CD4-positive, alpha-beta T cell treated with Interleukin-1 beta for 1 hour (primary cell): ENCODE data around the gene CLIC4.

ENCODE experiments used
- DNase-seq, 2 donors: peaks; one replicate each; pipeline ENCODE4 v3.0.0-alpha.2; 2020 to 2022

CLIC4 gene

DNA sequence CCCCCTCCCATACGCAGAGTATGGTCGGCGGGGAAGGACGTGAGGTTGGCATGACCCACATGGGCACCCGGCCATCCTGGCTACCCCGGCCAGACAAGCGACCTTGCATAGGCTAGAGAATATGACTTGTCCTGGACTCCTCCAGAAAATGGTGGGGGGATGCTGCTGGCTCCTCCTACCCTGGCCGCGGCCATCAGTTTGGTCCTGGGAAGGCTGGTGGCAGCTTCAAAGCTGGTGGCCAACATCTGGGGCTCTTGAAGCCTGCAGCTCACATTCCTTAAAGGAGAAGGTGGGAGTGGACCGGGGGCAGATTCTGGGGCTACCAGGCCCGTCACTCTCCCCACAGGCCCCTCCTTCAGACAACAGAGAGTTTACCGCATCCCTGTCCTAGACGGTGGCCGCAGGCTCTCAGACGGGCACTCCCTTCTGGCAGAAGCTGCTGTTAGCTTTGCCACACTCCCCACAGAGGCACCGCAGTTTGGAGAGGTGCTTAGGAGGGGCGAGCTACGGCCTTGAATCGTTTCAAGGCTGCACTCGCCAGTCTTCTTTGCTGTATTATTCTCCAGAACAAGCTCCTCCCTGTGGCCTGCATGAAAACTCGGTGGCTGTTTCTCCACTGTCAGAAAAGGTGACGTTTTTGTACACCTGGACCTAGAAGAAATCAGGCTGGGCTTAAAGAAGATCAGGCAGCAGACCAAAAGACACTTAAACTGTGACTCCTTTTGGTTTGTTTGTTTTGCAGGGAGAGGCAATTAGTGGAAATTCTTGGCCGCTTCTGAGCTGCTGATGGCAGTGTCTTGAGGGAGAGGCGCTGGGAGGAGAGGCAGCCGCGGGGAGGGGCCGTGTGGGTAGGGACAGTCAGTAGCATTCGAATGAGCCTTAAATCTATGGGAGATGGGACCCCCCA lies 116.8 kb downstream of the CLIC4 start:
- no peak for DNase-seq

DNA sequence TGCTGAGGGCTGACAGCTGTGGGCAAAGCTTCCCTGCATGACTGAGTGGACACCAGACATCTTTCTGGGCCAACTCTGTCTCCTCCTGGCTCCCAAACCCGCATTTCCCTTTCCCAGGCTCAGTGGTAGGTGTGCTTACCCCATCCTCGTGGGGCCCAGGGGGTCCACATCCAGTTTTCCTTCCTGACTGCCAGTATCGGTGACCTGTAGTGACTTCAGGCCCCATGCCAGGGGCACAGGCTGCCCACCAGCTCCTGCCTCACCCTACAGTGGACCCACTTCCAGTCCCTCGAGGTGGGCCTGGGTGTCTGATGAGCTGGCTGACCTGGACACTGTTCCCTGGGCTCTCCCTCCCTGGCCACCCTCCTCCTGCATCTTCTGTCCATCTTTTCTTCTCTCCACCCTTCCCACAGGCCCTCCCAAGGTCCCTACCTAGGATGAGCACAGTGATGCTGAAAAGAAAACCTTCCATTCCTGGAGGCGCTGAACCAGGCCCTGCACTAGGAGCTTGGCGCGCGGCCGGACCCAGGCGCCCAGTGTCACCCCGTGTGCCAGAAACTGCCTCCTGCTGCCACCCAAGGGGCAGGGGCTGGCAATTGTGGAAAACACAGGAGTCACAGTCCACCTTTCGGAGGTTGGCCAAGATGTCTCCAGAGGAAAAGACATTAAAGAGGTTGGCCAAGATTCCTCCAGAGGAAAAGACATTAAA lies 117.7 kb downstream of the CLIC4 start:
- no peak for DNase-seq

GRCh38 chr1:24864370-24864777 lies 119.1 kb downstream of the CLIC4 start:
- no peak for DNase-seq

DNA sequence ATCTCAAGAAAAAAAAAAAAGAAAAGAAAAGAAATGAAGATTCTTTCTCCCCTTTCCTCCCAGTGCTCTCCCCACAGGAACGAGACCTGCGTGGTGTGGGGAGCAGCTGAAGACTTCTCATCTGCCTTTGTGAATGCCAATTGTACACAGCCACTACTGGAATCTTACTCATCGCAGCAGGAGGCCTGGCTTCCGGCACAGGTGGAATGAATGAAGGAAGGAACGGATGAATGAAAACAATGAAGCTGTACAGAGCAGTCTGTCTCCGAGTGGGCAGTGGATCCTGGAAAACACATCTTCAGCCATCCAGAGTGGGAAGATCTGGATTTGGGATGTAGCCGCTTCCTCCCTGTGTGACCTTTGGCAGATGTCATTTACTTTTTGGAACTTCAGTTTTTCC lies 119.9 kb downstream of the CLIC4 start:
- no peak for DNase-seq

- no peak for DNase-seq
Measured at GRCh38 chr1:24865587-24865986, 120.3 kb downstream of the CLIC4 start.

DNA sequence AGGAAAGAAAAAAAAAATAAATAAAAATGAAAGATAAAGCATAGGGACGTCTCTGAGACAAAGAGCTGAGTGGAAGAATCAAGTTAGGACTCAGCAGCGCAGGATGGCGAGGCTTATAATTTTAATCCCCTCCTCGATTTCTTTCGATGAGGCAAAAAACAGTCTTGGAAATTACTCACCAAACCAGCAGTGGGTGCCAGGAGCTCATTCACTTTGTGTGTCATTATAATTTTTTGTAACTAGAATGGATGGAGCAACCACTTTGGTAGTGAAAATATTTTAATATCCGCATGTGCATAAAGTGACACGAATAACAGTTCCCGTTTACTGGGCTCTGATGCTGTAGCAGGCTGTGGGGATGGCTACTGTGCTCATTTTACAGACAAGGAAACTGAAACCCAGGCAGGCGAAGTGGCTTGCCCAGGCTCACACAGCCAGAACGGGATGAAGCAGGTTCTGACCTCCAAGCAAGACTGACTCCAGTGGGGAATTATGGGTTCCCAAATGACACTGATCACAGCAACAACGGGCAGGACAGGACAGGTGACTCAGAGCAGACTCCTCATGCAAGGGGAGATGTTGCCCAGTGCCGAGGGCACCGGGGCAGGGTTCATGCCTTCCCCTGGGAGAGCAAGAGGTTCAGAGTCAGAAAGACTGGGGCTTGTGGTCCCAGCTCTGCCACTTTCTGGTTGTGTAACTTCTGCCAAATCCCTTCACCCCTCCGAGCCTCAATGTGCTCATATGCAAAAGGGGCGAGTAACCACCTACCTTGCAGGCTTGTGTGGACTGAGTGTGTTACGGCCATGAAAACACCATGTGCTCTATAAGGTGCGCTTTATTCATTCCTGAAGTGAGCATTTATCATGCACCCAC lies 121.2 kb downstream of the CLIC4 start:
- no peak for DNase-seq

- DNase-seq, result no peak
Measured at GRCh38 chr1:24867084-24867870, 122.0 kb downstream of the CLIC4 start.

- no peak for DNase-seq
Measured at GRCh38 chr1:24868016-24868875, 123.0 kb downstream of the CLIC4 start.

- peak in 1 of 2 donors; percentile 9 for DNase-seq
Measured at GRCh38 chr1:24870551-24871195, 125.4 kb downstream of the CLIC4 start.

GRCh38 chr1:24871306-24871901 lies 126.2 kb downstream of the CLIC4 start:
- DNase-seq, result no peak

DNA sequence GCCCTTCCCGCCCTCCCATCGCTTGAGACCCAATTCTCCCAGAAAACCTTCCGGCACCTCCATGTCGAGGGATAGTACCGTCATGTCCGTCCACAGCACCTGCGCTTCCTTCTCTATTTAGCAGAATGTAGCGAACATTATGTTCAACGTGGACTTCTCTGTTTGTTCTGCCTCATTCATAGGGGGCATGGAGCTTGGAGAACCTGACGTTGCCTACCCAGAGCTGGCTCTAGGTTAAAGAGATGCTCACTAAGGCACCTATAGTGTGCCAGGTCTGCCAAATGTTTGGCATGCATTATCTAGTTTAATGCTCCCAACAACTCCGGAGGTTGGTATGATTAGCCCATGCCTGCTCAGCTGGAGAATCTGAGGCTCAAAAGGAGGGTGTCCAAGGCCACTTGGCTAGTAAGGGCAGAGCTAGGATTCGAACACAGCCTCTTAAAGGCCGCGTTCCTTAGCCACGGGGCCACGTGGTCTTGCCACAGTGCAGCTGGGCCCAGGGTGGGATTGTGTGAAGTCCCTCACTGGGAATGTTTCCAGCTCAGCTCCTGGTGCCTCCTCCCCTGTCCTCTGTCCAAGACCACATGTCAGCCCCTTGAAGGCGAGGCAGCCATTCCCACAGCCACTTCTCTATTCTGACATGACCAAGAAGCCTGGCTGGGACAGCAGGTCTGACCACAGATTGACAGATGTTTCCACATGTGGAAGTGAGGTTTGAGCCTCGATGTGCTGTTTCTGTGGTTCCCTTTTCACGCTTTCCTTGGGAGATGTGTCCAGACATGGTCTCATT lies 127.0 kb downstream of the CLIC4 start:
- peak in 1 of 2 donors; percentile 13 for DNase-seq

DNA sequence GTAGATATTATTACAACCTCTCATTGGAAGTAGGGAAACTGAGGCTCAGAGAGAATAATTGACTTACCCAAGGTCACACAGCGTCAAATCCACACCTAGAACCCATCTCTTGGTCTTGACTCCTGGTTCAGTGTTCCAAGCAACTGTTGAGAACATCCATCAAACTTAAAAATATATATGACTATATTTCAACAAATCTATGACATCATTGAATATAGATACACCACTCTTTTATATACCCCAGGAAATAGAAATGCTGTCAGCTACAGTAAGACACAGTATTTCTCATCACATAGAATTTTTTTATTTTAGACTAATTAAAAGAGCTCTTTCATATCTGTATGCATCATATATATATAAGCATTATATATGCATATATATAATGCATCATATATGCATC lies 127.9 kb downstream of the CLIC4 start:
- no peak for DNase-seq

DNA sequence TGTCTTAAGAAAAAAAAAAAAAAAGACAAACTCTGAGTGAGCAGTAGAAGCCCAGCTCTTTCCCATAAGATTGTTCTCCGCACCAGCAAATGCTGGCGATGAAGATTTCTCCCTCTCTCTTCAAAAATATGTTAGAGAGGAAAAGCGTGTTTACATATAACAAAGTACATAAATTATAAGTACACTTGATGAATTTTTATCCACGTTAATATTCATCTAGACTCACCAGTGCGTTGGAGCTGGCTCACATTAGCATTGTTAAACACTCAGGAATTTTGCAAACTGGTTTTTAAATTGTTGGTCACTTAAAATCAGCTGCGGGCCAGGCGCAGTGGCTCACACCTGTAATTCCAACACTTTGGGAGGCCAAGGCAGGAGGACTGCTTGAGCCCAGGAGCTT lies 128.8 kb downstream of the CLIC4 start:
- no peak for DNase-seq

DNA sequence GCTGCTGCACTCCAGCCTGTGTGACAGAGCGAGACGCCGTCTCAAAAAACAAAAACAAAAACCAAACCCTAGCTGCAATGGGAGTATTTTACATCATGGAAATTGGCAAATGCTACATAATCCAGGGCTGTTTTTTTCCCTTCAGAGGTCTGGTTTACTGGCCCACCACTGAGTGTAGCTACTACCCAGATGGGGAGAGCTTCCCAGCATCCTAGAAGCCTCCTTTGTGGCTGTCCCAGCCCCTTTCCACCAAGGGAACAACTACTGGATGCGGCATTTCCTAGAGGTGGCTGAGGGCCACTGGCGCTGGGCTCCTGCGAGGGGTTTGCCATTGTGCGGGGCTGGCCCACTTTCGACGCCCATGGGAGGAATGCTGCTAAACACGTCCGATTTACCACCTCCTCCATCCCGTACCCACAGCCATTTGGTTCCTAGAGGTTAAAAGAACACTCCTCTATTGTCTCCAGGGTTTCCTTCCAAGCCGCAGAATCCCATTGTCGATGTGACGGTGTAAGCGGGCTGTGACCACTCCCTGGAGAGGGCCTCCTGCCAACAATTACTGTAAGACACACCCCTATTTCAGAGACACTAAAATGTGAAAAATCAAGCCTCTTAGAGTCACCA lies 129.5 kb downstream of the CLIC4 start:
- DNase-seq, result no peak

GRCh38 chr1:24875257-24875656 lies 130.0 kb downstream of the CLIC4 start:
- DNase-seq, result no peak

DNA sequence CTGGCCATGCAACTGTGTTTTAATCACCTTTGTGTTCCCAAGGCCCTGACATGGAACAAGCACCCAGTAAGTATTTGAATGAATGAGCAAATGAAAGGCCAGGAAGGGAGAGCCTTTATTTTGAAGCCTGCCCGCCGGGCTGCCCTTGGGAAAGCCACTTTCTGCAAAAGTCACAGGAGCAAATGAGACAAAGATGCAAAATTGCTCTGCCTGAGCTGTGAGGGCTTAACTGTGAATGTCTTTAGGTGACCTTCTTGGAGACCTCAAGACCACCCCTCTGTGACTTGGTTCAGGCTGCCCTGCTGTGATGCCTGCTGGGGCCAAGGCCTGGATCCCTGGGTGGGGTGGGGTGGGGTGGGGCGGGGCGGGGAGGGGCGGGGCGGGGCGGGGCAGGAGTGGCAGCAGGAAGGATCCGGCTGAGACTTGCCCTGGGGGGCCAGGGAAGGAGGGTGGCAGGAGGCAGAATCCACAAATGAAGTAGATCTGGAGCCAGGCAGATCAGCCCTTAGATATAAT lies 130.8 kb downstream of the CLIC4 start:
- no peak for DNase-seq

DNA sequence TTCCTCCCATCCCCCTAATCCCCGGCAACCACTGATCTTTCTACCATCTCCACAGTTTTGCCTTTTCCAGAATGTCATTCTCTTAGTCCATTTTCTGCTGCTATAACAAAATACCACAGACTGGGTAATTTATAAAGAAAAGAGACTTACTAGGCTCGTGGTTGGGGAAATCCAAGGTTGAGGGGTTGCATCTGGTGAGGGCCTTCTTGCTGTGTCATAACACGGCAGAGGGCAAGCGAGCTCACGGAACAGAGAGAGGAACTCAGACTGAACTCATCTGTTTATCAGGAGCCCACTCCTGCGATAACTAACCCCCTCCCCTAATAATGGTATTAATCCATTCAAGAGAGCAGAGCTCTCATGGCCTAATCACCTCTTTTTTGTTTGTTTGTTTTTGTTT lies 132.8 kb downstream of the CLIC4 start:
- no peak for DNase-seq
